ENCODE measurements around the gene SPAG6.

GRCh38 chr10:22329150-22329549 lies 16.1 kb upstream of the SPAG6 start:
- TF ChIP-seq, protein P1, sequence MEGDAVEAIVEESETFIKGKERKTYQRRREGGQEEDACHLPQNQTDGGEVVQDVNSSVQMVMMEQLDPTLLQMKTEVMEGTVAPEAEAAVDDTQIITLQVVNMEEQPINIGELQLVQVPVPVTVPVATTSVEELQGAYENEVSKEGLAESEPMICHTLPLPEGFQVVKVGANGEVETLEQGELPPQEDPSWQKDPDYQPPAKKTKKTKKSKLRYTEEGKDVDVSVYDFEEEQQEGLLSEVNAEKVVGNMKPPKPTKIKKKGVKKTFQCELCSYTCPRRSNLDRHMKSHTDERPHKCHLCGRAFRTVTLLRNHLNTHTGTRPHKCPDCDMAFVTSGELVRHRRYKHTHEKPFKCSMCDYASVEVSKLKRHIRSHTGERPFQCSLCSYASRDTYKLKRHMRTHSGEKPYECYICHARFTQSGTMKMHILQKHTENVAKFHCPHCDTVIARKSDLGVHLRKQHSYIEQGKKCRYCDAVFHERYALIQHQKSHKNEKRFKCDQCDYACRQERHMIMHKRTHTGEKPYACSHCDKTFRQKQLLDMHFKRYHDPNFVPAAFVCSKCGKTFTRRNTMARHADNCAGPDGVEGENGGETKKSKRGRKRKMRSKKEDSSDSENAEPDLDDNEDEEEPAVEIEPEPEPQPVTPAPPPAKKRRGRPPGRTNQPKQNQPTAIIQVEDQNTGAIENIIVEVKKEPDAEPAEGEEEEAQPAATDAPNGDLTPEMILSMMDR (IDR thresholded peaks at IDR 0.05; ENCODE audit: borderline replicate concordance, extremely low read depth, low read length, poor library complexity, severe bottlenecking) = no peak
- TF ChIP-seq EZH2 (IDR thresholded peaks at IDR 0.05; ENCODE audit: borderline replicate concordance, low read depth, low read length, severe bottlenecking) = no peak
